ENCODE data around the gene IVNS1ABP.

- no peak for TF ChIP-seq CTCF (IDR thresholded peaks at IDR 0.05)
- no peak for TF ChIP-seq POLR2A (IDR thresholded peaks at IDR 0.05)
- TF ChIP-seq EP300 (IDR thresholded peaks at IDR 0.05) = no peak
Observed at GRCh38 chr1:185287451-185287850, 29.6 kb downstream of the IVNS1ABP start.
